Activated CD4-positive, CD25-positive, alpha-beta regulatory T cell (primary cell): ENCODE data around the gene C6orf132.
"Not testable (repeated sequence)": the region's sequence is repeated elsewhere in the genome, so short reads cannot be mapped to it uniquely, and the experiment has no call there.

Experiments used
- DNase-seq, 4 experiments: peaks; one replicate each; lab custom pipeline; 2025; lab: John Stamatoyannopoulos, UW

The C6orf132 gene

DNA sequence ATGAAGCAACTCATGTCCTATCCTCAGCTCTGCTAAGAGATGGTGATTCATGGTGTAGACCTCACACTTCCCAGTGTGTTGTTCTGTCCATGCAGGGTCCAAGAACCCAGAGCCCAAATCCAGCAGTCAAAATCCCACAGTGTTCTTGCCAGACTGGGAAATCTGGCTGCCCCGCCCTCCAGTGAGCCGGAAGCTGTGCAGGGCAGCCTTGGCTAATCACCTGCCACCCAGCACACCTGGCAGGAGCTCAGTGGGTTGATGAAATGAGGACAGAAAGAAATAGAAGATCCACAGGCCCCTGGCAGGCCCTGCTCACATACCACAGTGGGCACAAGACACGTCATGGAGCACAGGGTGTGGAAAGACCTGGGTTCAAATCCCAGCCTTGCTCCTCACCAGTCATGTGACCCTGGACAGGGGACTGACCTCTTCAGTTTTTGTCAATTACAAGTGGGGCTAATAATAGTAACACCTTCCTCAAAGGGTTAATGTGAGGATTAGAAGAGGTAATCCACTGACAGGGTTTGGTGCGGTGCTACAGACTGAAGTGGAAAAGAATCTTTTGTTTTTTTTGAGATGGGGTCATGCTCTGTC is 17.1 kb upstream of the C6orf132 start:
- no peak for DNase-seq

DNA sequence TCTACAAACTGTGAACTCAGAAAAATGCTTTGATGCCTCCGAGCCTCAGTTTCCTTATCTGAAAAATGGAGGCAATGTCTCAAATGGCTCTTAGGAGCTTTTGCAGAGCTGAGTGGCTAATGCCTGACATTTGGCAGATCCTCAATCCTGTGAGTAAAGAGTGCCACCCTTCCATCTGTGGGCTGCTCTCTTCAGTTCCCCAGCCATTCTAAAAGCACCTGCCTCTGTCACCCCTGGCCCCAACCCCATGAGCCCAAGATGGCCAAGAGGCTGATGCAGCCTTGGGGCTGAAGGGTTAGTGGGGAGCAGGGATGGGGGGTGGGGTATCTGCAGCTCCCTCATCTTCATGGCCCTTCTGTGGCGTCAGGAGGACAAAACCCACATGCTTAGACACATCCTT is 16.2 kb upstream of the C6orf132 start:
- no peak for DNase-seq

DNA sequence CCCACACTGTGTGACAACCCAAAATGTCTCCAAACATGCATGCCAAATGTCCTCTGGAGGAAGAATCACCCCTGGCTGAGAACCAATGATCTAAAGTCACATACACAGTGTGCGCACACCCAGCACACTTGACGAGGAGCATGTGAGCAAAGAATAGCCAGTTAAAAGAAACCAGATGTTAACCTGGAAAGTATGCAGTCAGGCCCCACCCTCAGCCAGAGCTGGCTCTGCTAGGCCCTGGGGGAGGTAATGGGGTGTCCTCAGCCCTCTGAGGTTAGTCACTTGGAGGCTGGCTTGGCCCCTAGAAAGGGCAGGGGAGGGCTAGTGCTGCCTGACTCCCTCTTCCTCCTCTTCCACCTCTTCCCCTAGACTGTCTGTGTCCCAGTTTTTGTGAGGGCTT is 15.6 kb upstream of the C6orf132 start:
- DNase-seq, result no peak

DNA sequence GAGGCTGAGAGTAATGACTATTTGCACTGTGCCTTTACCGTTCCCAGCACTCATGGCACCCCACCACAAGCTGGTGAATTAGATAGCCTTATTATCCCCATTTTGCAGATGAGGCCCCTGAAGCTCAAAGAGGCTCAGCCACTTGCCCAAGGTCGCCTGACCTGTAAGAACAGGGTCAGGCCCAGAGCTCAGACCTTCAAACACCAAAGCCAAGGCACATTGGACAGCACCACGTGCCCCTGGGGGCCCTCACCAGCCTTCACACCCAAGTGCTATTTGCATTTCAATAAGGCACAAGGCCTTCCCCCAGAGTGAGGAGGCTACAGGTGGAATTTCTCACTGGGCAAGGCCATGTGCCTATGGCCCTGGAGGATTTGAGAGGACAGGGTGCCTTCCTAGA is 14.2 kb upstream of the C6orf132 start:
- DNase-seq, result no peak

DNA sequence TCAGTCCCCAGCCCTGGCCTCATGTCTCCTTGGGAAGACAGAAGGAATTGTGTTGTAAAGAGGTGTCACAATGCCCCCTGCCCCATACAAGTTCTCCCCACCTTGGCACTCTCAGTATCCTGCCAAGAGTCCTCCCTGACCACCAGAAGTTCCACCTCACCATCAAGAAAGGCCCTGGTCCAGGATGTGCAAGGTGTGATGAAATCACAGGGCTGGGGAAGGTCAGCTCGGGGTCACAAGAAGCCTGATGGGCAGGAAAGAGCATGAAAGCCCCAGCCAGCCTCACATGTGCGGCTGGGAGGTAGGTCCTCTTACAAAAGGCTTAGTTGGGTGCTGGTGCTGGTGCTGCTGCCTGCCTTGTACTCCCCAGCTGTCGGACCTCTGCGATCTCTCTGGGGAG is 12.9 kb upstream of the C6orf132 start:
- no peak for DNase-seq

DNA sequence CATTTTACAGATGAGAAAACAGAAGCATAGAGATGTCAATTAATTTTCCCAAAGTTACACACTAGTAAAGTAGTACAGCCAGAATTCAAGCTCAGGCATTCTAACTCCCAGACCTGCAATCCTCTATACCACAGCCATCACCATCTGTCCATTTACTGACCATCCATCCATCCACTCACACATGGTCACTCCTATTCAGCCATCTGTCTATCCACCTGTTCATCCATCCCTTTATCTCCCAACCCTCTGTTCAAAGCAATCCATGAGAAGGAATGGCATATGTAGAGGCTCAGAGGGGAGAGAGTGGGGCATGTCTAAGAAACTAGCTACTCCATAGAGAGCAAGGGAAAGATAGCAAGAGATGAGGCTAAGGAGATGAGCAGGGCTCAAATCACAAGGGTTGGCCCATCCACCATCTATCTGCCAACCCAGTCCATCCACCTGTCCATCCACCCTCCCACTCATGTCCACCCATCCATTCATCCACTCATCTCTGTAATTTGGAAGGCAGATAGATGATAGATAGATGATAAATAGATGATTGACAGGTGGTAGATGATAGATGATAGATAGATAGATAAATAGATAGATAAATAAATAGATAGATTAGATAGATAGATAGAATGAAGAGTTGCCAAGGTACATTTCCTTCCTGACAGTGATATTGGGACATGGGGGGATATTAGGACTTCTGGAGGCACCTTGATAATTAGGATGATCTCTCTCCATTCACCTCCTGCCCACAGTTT is 12.2 kb upstream of the C6orf132 start:
- no peak for DNase-seq

DNA sequence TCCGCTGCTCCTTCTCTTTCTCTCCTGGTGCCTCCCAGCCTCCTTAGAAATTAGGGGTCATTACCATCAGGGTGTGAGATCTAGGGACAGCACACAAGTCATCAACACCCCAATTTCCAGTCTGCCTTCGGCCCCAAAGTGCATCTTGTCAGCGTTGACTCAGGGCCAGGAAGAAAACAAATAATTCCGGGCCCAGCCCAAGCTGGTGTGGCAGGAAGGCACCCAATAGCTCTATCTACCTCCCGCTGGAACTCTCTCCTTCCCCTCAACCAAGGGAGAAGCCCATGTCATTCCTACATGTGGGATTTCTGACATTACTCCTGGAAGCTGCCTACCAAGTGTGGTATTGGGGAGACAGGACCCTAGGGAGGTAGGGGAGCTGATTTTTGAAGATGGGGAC is 11.5 kb upstream of the C6orf132 start:
- no peak for DNase-seq

DNA sequence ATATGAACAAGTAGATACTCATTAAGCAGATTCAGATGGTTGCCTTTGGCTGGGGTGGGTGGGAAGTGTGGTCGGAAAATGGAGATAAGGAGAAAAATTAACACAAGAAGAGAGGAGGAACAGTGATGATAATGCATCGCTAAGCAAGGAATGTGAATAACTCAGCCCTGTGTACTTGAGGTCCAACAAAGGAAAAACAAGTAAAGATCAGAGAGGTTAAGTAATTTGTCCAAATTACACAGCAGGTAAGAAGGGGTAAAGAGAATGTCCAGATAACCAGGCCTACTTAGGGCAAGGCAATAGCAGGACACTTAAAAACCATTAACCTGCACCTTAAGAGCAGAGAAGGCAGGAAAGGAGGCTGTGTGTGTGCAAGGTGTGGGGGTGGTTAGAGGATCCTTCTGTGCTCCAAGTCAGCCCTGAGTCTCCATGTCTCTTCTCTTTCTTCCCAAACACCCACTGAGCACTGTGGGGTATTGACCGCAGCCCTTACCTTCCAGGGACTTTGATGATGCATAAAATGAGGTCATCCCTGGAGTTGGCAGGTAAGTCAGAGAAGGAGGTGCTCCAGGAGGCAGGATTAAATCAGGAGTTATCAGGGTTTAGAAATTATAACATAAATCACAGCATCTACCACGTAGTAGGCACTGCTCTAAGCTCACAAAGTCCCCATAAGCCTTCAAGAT is 10.3 kb upstream of the C6orf132 start:
- DNase-seq, result not testable (repeated sequence)

DNA sequence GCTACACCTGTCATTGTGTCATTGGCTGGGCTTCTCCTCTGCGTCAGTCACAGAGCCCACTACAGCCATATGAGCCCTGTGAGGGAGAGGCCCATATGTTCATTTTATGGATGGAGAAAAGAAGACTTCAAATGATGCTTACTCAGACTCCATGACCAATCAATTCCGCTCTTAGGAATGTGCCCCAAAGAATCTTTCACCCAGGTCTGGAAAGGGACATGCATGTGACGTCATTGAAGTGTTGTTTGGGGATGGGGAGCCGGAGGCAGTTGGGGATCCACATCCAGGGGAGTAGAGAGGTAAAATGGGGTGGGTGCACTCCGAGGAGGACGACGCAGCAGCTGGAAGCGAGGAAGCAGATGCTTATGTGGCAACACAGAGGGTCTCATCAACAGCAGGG is 9.6 kb upstream of the C6orf132 start:
- no peak for DNase-seq

DNA sequence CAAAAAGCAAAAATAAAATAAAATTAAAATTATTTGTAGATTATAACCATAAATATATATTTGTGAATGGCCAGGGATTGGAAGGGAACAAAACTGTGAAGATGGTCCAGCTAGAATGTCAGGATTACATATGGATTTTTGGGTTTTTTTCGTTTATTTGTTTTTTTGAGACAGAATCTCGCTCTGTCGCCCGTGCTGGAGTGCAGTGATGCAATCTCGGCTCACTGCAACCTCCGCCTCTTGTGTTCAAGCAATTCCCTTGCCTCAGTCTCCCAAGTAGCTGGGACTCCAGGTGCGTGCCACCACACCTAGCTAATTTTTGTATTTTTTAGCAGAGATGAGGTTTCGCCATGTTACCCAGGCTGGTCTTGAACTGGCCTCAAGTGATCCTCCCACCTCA is 7.8 kb upstream of the C6orf132 start:
- no peak for DNase-seq

DNA sequence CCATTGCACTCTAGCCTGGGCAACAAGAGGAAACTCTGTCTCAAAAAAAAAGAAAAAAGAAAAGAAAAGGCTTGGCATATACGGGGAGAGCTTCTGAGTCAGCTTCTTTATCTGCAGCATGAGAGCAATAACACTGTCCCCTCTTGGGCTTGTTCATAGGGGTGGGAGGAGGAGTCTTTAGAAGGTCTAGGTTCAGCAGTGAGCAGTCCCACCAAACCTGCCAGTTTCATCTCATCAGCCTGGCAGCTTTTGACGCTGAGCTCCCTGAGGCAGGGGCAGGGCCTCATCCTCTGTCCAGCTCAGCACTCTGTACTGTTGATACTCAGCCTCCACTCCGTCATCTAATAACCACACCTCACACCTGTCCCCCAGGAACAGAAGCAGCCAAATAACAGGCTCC is 5.6 kb upstream of the C6orf132 start:
- DNase-seq, result no peak

DNA sequence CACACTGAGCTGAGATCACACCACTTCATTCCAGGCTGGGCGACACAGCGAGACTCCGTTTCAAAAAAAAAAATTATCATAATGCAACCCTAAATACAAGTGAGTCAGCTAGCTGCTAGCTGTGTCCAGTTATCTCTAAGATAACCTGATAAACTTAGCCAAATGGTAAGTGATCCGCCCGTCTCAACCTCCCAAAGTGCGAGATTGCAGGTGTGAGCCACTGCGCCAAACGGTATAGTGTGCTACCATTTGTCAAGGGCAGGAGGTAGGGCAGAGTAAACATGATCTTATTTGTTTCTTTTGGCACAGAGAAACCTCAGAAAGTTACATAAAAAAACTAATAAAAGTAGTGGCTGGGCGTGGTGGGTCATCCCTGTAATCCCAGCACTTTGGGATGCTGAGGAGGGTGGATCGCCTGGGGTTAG is 4.7 kb upstream of the C6orf132 start:
- DNase-seq, result no peak

DNA sequence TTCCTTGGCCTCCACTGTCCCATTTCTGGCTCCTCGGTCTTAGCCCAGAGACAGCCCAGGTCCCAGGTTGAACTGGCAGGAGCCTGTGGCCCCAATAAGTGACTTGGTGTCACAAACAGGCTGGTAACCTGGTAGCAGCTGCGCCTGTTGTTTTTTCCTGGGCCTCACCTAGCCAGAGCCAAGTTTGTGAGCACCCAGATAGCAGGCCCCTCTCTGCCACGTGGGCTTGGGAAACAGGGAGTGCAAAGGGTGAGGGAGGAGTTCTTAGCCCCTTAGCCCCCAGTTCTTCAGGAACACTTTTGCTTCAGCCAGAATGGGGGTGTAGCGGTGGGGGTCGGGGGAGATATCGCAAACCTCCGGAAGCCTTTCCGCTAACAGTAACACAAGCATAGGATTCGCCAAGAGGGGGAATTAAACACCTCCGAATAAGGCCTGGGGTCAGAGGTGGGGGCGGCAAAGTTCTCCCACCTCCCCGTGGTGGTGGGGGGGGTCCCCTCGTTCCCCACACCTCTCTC is 760 bp downstream of the C6orf132 start:
- no peak for DNase-seq

DNA sequence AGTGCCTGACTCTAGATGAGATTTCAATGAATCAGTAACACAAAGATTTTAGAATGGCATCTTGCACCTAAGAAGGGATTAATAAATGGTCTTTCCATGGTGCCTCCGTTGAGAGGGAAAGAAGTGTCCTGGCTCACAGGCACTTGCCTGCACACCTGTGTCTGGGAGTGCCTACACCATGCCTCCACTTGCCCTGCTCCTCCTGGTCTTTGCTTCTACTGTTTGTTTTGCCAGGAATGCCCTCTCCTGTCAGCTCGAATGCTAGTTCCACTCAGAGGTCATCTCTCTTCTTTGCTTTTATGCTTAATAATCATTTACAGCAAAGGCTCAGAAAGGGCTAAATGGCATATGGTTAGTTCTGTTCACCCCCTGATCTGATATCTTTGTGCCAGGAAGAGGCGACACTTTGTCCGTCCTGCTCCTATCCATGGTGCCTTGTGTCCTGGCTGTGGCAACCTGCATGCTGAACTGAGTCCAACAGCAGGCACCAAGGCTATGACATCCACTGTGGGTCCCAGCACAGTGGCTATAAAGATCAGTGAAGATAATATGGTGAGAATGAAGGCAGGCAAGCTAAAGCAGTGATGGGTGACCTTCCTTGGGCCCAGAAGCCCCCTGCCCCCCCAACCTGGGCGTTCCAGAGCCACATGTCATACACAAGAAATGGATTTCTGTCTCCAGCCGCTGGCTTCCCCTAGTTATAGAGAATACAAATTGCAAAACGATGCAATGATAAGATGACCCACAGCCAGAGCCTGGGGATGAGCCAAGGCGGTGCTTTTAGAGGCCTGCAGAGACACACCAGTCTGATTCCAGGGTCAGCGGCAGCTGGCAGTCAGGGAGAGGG is 1.4 kb downstream of the C6orf132 start:
- no peak for DNase-seq

DNA sequence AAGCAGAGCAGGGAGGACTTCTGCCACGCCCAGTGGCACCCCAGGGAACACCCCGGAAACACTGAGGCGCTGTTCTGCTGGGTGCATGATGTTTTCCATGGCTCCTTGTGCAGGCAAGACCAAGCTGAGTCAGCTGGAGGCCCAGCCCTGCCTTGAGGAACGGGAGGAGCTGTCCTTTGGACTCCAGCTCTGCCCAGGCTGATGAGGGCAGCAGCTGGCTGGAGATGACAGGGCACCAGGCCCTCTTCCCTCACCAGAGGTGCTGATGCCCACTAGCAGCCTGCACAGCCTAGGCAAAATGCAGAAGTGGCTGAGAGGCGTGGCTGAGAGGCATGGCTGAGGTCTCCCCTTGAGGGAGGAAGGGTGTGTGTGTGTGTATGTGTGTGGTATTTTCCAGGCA is 2.4 kb downstream of the C6orf132 start:
- no peak for DNase-seq

DNA sequence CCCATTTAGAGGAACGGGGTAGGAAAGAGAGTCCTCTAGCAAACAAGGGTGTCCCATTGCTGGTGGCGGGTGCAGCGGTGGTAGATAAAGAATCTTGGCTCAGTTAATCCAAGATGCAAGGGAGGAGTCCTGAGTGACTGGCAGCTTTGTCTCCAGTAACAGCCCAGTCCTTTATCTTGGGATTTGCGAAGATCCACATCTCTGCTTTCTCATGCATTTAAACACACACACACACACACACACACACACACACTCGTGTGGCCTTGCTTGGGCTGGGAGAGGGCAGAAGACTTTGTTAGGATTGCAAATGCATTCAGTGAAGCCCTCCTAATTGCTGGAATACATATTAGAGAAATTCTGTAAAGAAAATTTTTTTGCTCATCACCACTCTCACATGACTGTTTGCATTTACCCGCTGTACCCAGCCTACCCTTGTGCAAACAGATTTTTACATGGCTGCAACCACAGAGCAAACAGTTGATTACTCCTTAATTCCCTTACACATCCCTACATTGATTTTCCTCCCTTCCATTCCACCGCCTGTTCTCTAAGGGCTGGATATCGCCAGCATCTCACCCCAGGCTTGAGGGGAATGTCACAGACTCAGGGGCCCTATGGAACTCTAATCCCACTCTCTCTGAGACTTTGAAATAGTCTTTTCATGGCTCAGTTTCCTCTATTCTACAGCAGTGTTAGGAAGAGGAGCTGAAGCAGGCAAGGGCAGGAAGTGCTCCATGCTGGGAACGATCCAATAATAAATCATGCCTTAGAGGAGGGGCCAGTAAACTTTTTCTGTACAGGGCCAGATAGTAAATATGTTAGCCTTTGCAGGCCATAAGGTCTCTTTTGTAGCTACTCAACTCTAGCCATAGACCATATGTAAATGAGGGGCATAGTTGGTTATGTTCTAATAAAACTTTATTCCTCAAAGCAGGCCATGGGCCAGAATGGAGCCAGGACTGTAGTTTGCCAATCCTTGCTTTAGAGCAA is 3.5 kb downstream of the C6orf132 start:
- DNase-seq, result no peak

DNA sequence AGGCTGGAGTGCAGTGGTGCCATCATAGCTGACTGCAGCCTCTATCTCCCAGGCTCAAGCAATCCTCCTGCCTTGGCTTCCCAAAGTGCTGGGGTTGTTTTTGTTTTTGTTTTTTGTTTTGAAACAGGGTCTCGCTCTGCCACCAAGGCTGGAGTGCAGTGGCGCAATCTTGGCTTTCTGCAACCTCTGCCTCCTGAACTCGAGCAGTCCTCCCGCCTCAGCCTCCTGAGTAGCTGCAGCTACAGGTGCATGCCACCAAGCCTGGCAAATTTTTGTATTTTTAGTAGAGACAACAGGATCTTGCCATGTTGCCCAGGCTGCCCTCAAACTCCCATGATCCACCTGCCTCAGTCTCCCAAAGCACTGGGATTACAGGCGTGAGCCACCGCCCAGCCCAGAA is 4.2 kb downstream of the C6orf132 start:
- DNase-seq, result no peak

DNA sequence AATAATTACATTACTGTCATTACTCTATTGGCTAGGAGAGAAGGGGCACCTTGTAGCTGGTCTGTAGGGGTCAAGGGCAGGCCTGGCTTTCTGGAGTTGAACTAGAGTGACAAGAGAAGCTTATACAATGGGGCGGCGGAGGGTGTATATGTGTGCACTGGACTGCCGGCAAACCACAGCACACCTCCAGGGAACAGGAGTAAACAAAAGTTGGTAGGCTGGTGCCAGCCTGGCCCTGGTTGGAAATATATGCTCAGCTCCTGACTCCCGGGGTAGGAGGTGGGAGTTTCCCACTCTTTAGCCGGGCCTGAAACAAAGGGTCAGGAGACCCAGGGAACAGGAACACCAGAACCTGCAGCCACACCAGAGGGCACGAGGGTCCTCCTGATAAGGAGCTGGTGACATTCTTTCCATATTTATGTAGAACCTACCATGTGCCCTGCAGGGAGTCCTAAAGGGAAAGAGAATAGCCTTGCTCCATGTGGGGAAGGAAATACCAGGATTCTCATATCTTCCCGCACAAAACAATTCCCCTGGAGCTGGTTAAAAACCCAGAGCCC is 5.1 kb downstream of the C6orf132 start:
- DNase-seq, result no peak

DNA sequence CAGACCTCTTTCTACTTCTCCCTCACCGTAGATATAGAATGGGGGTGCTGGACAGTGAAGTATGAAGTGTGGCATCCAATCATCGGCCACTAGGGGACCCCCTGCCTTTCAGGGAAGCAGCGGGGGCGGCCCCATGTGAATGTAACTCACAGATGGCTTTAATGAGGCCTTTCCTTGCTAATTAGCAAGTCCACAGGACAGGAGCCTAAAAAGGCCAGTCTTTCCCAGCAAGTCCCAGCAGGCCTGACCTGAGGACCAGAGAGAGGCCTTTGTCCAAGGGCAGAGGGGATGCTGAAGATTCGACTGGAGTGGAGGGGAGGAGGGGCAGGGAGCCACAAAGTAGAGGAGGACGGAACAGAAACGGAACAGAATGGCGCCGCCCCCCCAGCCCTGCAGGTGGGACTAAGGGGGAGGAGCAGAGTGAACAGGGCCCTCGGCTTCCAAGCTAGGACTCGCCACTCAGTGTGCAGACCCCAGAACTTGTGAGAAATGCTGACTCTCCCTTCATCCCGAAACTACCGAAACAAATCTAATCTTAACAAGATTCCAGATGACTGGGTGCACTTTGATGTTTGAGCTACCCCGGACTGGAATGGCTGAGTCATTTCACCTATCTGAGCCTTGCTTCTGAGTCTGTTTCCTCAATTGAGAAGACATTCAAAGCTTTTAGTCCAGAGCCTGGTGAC is 5.8 kb downstream of the C6orf132 start:
- DNase-seq, result no peak

DNA sequence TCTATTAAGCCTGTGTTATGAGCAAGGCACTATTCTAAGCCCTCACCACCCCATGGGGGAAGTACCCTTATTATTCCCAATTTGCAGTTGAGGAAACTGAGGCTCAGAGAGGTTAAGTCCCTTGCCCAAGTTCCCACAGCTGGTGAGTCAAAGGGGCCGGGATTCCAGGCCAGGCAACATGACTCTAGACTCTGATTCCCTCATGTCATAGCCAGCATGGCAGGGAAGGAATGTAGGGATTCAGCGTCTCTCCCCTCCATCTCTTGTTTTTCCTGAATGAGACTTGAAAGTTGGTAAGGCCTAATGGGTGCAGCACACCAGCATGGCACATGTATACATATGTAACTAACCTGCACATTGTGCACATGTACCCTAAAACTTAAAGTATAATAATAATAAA is 6.7 kb downstream of the C6orf132 start:
- no peak for DNase-seq
